NCI-H82 (cell line): Measurements from ENCODE around the gene NHLH1.
A peak's percentile ranks its signal among the peaks of the same experiment; 100 is the strongest.

Experiments
- DNase-seq: peaks from one replicate; lab custom pipeline; 2025; lab: John Stamatoyannopoulos, UW

NHLH1 gene

DNA sequence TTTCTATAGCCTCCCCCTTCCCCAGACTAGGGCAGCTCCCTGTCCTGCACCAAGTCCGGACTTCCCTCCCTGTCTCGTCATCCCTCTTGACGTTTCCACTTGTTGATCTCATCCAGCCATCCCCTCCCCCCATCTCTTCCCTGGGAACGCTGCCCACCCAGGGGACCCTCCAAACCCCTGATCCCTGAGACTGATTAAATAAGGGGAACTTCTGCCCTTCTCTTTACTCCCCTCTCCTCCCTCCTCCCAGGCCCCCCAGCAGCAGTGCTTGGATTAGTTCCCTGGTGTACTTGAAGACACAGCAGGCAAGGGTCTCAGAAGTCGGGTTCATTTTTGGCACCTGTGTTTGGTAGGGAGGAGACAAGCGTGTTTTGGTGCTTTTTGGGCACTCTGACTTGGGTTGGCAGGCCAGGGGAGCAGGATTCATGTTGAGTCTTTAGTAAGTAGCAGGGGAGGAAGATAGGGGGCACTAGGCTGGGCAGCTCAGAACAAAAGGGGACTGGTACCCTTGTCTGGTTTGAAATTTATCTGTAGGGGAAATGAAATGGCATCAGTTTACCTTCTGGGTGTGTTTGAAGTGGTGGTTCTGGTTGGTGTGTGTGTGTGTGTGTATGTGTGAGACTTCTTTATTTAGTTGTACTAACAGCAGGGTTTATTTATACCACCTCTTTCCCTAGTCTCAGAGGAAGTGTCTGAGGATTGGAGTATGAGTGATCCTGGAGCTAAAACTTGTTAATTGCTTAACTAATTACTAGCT is 44.6 kb downstream of the NHLH1 start:
- DNase-seq = no peak

DNA sequence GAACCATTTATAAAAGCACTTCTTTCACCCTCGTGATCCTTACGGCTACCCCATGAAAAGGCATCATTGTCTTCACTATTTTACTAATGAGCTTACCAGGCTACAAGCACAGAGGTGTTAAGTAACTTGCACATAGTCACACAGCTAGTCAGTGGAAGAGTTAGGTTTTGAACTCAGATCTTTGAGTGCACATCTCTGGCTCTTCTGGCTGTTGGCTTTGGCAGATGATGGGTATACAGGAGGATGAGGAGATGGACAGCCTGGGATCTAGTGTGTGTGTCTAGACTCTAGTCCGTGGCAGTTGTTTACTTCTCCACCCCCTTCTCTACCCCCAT is 45.1 kb downstream of the NHLH1 start:
- DNase-seq = no peak

DNA sequence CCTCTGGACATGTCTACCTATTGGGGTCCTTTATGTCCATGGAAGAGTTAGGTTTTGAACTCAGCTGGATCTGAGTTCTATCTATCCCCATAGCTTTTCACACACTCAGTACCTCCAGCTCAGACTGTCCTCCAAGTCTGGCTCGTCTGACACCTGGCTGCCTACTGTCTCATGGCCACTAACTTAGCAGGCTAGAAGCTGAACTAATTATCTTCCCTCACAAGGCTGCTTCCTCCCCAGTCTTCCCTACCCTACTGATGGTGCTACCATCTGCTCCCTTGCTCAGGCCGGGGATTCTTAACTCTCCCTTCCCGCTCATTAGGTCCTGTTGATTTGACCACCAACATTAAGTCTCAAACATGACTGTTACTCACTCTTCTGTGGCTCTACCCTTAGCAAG is 46.8 kb downstream of the NHLH1 start:
- peak; percentile 88 for DNase-seq

DNA sequence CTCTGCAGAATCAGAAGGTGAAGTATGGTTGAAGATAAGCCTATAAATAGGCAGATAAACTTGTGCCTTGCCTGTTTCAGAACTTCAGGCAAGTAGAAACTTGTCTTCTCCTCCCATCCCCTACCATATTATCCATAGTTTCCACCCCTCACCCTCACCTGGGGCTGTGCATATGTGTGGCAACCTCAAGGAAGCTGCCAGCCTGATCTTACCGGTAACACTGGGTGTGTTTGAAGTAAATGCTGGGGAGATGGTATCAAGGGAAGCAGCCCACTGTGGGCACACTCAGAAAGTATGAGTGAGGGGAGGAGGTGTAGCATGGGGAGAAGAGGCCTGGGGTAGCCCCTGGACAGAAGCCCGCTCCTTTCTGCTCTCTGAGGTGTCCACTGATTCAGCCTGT is 48.0 kb downstream of the NHLH1 start:
- no peak for DNase-seq

DNA sequence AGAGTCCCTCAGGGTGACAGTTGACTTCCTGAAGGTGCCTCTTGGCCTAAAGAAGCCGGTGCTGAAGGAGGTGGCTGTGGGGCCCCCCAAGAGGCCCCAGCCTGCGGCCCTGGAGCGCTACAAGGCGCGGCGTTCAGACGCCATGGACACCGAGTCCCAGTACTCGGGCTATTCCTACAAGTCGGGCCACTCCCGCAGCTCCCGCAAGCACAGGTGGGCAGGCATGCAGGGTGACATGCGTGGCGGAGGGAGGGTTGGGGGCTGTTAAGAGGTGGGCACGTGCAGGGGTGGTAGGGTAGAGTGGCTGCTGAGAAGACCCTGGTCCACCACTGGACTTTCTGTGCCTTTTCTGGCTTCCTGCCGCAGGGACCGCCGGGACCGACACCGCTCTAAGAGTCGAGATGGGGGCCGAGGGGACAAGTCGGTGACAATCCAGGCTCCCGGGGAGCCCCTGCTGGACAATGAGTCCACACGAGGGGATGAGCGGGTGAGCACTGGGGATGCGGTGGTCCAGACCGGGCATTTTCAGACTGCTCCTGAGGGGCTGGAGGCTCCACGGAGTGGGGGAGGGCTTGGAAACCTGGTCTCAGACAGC is 48.9 kb downstream of the NHLH1 start:
- DNase-seq = no peak

- DNase-seq = peak; percentile 65
These were observed 49.5 kb downstream of the NHLH1 start for GRCh38 chr1:160416369-160416768.

GRCh38 chr1:160418483-160418882 is 51.6 kb downstream of the NHLH1 start:
- DNase-seq = no peak

- no peak for DNase-seq
These were observed 52.4 kb downstream of the NHLH1 start for GRCh38 chr1:160419150-160419837.

DNA sequence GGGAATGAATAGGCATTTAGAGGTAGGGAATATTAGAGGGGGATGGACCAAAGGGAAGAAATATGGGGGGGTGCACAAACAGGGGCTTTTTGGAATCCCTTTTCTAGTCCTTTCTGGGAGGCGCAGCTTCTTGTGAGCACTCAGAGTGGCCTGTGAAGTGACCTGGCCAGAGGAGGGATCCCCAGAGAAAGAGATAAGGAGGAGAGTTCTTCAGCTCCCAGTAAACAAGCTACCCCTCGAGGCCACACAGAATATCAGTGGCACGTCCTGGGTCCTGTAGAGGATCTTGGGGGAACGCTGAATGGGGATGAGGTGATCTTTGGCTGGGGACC is 52.9 kb downstream of the NHLH1 start:
- no peak for DNase-seq

DNA sequence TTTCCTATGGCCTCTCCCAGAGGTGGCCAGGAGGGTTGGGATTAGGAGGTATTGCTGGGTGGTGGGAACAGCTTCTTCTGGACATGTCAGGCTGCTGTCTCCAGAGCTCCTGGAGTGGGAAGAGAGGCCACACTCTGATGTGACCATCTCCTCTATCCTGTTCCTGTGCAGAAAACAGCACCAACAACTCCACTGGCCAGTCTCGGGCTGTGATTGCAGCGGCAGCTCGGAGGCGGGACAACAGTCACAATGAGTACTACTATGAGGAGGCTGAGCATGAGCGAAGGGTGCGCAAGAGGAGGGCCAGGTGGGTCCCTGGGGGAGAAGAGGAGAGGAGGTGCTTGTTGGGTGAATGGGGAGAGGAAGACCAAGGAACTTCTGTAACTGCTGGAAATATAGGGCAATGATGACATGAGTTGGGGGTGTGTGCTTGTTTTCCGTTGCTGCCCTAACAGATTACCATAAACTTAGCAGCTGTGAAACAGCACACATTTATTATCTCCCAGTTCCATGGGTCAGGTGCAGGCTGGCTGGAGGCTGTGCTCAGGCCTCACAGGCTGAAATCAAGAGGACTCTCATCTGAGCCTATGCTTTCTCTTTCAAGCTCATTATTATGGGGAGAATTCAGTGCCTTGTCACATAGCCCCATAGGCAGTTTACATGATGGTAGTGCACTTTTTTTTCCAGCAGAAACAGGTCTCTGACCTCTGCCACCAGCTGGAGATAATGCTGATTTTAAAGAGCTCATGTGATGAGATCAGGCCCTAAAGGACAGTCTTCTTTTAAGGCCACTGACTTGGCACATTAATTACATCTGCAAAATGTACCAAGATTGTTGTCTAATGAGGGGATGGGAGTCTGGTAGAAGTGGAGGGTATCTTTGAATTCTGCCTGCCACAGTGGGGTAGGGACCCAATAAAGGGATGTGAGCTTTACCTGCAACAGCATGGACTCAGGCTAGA is 54.3 kb downstream of the NHLH1 start:
- no peak for DNase-seq

DNA sequence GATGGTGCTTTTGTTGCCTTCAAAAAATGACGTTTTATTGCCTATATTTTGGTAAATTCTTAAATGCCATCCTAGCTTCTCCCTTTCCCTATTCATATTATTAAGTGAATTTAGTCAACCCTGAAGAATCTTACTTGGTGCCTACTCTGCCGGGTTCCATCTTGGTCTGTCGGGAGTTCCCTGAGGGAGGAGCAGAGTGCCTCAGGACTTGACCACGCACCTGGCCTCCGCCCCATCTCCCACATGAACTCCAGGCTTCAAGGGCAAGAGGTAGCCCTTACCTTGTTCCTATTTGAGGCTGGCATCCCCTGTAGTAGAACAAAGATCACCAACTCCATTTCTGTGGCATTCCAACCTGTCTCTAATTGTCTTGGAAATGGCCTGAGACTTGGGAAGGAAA is 55.0 kb downstream of the NHLH1 start:
- DNase-seq = no peak
